Fibroblast of skin of back (primary cell): ENCODE results near the gene STX8.
A peak's percentile ranks its signal among the peaks of the same experiment; 100 is the strongest.

Experiments
- DNase-seq: peaks from one replicate; pipeline ENCODE4 v3.0.0-alpha.2; 2013

Gene STX8

GRCh38 chr17:9334536-9335446 lies 240.8 kb downstream of the STX8 start:
- DNase-seq: no peak

DNA sequence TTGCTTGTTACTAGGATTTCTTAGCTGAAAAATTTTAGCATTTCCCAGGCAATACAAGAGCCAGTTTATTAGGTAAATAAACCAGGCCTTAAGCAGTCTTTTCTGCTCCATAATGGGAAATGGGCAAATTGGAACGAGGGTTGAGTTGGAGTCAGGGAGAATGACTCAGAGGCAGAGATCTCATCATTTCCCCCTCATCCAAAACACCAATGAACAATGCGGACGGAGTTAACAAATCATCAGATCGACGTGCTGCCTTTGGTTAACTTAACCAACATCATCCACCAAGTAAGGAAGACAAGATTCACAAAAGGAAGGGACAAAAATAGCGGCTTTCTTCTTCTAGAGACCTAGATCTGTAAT lies 243.5 kb downstream of the STX8 start:
- DNase-seq: peak; percentile 27

DNA sequence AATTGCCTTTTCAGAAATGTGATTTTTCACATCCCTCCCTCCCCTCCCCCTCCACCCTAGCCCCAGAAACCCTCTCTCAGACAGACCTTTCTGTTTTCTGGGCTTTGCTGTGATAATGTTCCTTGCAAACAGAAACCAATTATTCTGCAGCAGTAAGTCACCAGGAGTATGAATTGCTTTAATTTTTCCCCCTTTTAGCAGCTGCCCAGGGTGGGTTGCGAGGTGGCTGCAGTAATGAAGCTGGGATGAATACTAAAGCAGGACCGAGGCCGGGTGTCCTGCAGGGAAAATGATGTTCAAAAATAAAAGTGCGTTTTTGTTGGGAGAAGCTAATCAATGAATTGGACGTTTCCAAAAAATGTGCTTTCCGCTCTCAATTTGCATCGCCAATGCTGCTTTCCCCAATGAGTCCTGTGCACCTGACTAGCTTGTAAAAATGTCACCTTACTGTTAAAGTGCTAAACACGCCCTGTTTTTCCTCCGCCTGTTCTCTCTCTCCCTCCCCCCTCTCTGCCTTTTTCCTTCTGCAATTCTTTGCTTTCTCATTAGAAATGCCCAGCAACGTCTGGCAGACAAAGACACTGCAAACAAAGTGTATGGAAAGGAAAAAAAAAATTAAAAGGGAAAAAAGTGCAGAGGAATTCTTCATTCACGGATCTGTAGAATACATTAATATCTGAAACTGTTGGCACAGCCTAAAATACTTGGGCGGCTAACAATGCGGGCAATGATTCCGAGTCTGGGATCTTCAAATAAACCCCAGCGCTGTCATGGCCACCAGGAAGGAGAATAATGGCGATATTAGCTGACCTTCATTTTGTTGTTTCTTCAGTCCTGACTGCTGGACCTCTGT lies 244.1 kb downstream of the STX8 start:
- no peak for DNase-seq

DNA sequence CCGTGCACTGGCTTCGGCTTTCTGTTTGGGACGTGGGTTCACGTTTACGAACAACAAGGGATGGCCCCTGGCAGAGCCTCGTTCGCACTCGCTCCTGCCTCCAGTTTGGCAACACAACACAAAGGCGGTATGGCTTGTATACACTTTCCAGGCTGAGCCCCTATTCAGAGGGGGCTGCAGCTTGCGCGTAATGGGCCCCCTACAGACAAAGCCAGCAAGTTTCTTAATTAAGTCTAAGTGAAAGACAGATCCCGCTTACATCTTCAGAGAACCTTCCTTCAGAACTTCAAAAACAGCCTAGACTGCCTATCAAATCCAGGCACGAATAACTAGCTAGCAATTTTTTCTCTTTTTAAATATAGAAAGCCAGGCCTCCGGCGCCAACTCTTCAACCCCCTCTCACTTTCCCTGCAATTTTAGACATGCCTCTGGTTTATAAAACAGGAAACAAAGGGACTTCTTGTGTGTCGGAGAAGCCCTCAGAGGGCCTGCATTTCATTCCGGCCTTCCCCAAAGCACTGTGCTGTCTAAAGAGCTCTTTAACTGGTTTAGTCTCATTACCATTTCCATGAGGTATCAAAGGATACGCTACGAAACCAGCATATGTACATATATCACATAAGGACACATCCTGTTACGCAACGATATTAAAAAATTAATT lies 244.9 kb downstream of the STX8 start:
- no peak for DNase-seq

- no peak for DNase-seq
Measured at GRCh38 chr17:9330141-9330540, 245.5 kb downstream of the STX8 start.

GRCh38 chr17:9329251-9329921 lies 246.2 kb downstream of the STX8 start:
- DNase-seq: no peak

- DNase-seq: no peak
Measured at GRCh38 chr17:9324864-9325263, 250.8 kb downstream of the STX8 start.

- DNase-seq: no peak
Measured at GRCh38 chr17:9322326-9322725, 253.3 kb downstream of the STX8 start.

GRCh38 chr17:9321890-9322289 lies 253.7 kb downstream of the STX8 start:
- no peak for DNase-seq

- DNase-seq: no peak
Measured at GRCh38 chr17:9315360-9315759, 260.3 kb downstream of the STX8 start.

GRCh38 chr17:9313346-9313745 lies 262.3 kb downstream of the STX8 start:
- DNase-seq: no peak

DNA sequence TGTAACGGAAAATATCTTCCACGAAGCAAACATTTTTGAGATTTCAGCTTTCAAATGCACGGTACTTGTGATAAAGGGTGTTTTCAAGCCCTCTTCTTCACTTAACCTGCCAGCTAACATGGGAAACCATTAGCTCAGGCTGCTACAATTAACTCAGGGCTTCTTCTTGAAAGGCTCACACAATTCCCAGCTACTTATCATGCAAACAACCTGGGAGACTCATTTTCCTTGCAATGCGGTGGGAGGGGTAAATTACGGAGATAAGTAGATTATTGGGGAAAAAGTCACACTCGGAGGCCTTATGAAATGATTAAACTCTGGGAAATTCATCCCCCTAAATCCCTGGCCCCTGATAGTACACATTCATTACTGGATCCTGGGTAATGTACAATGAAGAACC lies 266.4 kb downstream of the STX8 start:
- no peak for DNase-seq

- peak; percentile 5 for DNase-seq
Measured at GRCh38 chr17:9308069-9308468, 267.6 kb downstream of the STX8 start.

DNA sequence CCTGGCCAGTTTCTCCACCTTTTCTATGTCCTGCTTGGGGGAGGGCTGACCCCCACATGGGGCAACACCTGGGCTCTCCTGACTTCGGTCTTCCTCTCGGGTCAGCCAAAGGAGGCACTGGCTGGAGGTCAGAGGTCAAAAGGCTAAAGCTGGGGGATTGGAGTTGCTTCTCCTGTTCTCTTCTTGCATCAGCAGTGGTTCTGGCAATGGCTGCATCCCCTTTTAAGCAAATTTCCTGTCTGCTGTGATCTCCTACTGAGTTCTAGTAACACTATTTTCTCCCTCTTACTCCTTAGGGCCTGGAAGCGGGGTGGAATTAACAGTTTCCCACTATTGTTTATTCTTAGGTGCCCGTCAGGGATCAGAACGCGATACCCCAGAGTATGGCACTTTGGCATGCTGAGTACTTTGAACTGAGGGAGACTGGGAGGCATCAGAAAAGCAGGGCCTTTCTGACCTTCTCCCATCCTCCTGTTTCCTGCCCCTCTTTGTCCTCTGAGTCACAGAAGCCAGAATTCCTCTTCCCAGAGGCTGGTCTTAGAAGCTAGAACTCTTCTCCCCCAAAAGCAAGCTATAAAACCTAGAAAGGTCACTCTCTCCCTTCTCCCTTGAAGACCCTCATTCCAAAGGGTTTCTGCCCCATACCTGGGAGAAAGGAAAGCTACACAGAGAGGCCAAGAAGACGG lies 268.2 kb downstream of the STX8 start:
- peak; percentile 50 for DNase-seq

GRCh38 chr17:9306086-9306485 lies 269.5 kb downstream of the STX8 start:
- DNase-seq: no peak

- DNase-seq: no peak
Measured at GRCh38 chr17:9299695-9300094, 275.9 kb downstream of the STX8 start.

DNA sequence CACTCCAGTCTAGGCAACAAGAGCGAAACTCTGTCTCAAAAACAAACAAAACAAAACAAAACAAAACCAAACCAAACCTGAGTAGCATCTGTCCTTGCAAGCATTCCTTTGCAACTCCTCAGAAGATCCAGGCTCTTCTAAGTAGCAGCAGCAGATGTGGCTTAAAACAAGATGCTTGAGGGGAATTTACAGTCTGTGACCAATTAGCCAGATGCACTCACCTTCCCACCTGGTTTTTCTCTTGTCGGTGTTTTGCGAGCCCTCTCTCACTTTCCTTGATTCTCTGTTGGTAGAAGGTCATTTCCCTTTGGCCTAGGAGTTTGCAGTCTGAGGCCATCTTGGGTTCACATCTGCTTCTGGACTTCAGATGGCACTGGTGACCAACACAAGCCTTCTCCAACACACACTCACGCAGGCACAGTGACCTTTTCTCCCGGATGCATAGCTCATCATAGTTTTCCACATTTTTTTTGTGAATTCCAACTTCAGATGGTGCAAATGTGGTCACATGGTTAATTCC lies 276.8 kb downstream of the STX8 start:
- DNase-seq: no peak

- no peak for DNase-seq
Measured at GRCh38 chr17:9298135-9298534, 277.5 kb downstream of the STX8 start.

GRCh38 chr17:9294661-9295210 lies 280.9 kb downstream of the STX8 start:
- DNase-seq: no peak

- no peak for DNase-seq
Measured at GRCh38 chr17:9292561-9292941, 283.1 kb downstream of the STX8 start.

GRCh38 chr17:9291912-9292560 lies 283.6 kb downstream of the STX8 start:
- DNase-seq: no peak
